Karpas-422 (cell line): ENCODE measurements around the gene TOX2. TPM values are rescaled to one million over a fixed set of nuclear protein-coding genes. Genes with fewer than 3 reads are reported as not detected.

ENCODE experiments used
- DNase-seq: peaks from one replicate; pipeline ENCODE4 v3.0.0-alpha.2; 2015
- H2AFZ ChIP-seq: fragments of 200-600 bp; sonication (generic); 2 replicates; pipeline ENCODE4 v1.6.1; 2014; ENCODE audit warnings: antibody characterized with exemption, low read length, mixed read lengths
- H3K27ac ChIP-seq: fragments of 200-600 bp; sonication (generic); 2 replicates; pipeline ENCODE4 v1.5.1; 2014; ENCODE audit warnings: mild to moderate bottlenecking, low read length, moderate library complexity
- H3K27me3 ChIP-seq: fragments of 200-600 bp; sonication (generic); 2 replicates; pipeline ENCODE4 v1.6.1; 2014; ENCODE audit warnings: low read length, mixed read lengths
- H3K36me3 ChIP-seq: fragments of 200-600 bp; sonication (generic); 2 replicates; pipeline ENCODE4 v1.6.1; 2014; ENCODE audit warnings: low read length, mixed read lengths; ENCODE audit not compliant: insufficient read depth
- H3K4me1 ChIP-seq: fragments of 200-600 bp; sonication (generic); 2 replicates; pipeline ENCODE4 v1.6.1; 2014; ENCODE audit warnings: mild to moderate bottlenecking, low read length, mixed read lengths
- H3K4me2 ChIP-seq: fragments of 200-600 bp; sonication (generic); 2 replicates; pipeline ENCODE4 v1.6.1; 2014; ENCODE audit warnings: low read length, low read depth, mild to moderate bottlenecking; ENCODE audit not compliant: poor library complexity, severe bottlenecking
- H3K4me3 ChIP-seq: fragments of 200-600 bp; sonication (generic); 2 replicates; pipeline ENCODE4 v1.5.1; 2014; ENCODE audit warnings: mild to moderate bottlenecking, antibody characterized with exemption, low read length, mixed read lengths
- H3K79me2 ChIP-seq: fragments of 200-600 bp; sonication (generic); 2 replicates; pipeline ENCODE4 v1.6.1; 2014; ENCODE audit warnings: mild to moderate bottlenecking, low read length, mixed read lengths
- H3K9ac ChIP-seq: fragments of 200-600 bp; sonication (generic); 2 replicates; pipeline ENCODE4 v1.6.0; 2014; ENCODE audit warnings: low read length
- H3K9me2 ChIP-seq: fragments of 200-600 bp; sonication (generic), shearing (Covaris generic); replicated peaks from 2 replicates; pipeline ENCODE4 v1.6.0; 2014; ENCODE audit warnings: mild to moderate bottlenecking, low read length, moderate library complexity; ENCODE audit not compliant: insufficient read depth
- H3K9me3 ChIP-seq: fragments of 300-700, 200-600 bp; sonication (generic); 2 replicates; pipeline ENCODE4 v1.6.1; 2014; ENCODE audit warnings: low read length, mixed read lengths
- H4K20me1 ChIP-seq: fragments of 200-600 bp; sonication (generic); 2 replicates; pipeline ENCODE4 v1.6.1; 2014; ENCODE audit warnings: mild to moderate bottlenecking, antibody characterized with exemption, low read length, low read depth; ENCODE audit not compliant: insufficient read depth
- total RNA-seq: library from RNA; depleted of rRNA; stranded (reverse); fragments of >200 nt; shearing (Covaris generic); gene quantifications from 2 replicates; pipeline ENCODE4 v1.2.3, GENCODE V29; 2014; ENCODE audit warnings: low replicate concordance

The TOX2 gene
- total RNA-seq, 1 experiment from 2014 or later = 42.9 TPM

- H3K9me3 ChIP-seq = no peaks in the 10 kb centered on the region
- peak; percentile 93 for DNase-seq
- H3K79me2 ChIP-seq = peaks cover 51% of the 10 kb centered on the region
- no peak overlapping the region for H2AFZ ChIP-seq
- H3K27me3 ChIP-seq = no peaks in the 10 kb centered on the region
- H3K4me1 ChIP-seq = peaks cover 100% of the 10 kb centered on the region
- no peaks in the 10 kb centered on the region for H4K20me1 ChIP-seq
- peak overlapping the region; percentile 86 for H3K4me2 ChIP-seq
- peaks cover 5% of the 10 kb centered on the region for H3K36me3 ChIP-seq
- H3K27ac ChIP-seq = peak overlapping the region; percentile 99
- peak overlapping the region; percentile 79 for H3K4me3 ChIP-seq
- H3K9ac ChIP-seq = peak overlapping the region; percentile 91
- H3K9me2 ChIP-seq = no peaks in the 10 kb centered on the region
Measured at GRCh38 chr20:43949741-43950618, 35.3 kb downstream of the TOX2 start.

DNA sequence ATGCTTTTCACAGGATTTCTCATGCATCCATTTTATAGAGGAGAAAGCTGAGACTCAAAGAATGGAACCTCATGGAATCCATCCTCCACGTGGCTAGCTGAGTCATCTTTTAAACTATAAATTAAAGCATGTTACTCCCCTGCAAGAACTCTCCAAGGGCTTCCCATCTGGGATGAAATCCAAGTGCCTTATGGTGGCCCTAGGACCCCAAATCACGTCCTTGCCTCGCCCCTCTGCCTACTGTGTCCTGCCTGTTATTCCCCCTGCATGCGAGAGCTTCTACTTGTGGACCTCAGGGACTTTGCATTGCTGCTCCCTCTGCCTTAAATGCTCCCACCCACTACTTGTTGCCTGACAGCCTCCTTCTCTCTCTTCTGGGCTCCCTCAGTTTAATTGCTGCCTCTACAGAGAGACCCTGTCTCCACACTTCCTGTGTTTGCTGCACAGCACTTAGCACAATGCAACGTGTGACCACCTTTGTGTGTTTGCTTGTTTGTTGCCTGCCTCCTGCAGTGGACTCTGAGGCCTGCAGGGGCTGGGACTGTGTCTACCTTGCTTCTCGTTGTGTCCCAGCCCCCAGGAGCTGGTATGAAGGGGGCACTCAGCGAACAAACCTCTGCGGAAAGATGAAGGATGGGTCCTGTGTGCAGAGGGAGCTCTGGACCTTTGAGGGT is 39.4 kb downstream of the TOX2 start:
- peak; percentile 80 for DNase-seq
- Histone ChIP-seq H3K9me3 (0 out of 2 replicates have a peak, but pooled peaks cover 2% of the 10 kb centered on the region), H3K4me1 (peaks cover 99% of the 10 kb centered on the region), H2AFZ (no peak overlapping the region), H3K27me3 (no peaks in the 10 kb centered on the region), H3K79me2 (peaks cover 54% of the 10 kb centered on the region), H3K9me2 (no peaks in the 10 kb centered on the region), H3K36me3 (peaks cover 39% of the 10 kb centered on the region), H3K9ac (peak overlapping the region; percentile 79), H3K27ac (peak overlapping the region; percentile 99), H3K4me2 (peak overlapping the region; percentile 68), H3K4me3 (peak overlapping the region; percentile 40), H4K20me1 (no peaks in the 10 kb centered on the region)

DNA sequence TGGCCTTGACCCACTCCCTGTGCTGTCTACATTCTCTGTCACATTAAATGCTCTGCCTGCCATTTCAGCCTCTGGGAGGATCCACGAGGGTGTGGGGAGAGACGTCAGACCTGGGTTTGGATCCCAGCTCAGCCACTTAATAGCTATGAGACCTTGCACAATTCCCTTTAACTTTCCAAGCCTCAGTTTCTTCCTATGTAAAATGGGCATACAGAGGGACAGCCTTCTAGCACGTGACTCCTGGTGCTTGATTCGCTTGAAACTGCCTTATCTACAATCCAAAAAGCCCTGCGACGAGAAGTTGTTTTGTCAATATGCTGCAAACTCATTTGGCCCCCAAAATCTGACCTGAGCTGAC is 40.0 kb downstream of the TOX2 start:
- peak overlapping the region; percentile 79 for H3K9ac ChIP-seq
- peaks cover 99% of the 10 kb centered on the region for H3K4me1 ChIP-seq
- no peak overlapping the region for H2AFZ ChIP-seq
- H4K20me1 ChIP-seq = no peaks in the 10 kb centered on the region
- 0 out of 2 replicates have a peak, but pooled peaks cover 2% of the 10 kb centered on the region for H3K9me3 ChIP-seq
- H3K4me2 ChIP-seq = peak overlapping the region; percentile 68
- peak overlapping the region; percentile 40 for H3K4me3 ChIP-seq
- H3K36me3 ChIP-seq = peaks cover 45% of the 10 kb centered on the region
- H3K79me2 ChIP-seq = peaks cover 54% of the 10 kb centered on the region
- H3K27me3 ChIP-seq = no peaks in the 10 kb centered on the region
- H3K27ac ChIP-seq = peak overlapping the region; percentile 99
- no peaks in the 10 kb centered on the region for H3K9me2 ChIP-seq
- no peak for DNase-seq

GRCh38 chr20:43955062-43955749 is 40.6 kb downstream of the TOX2 start:
- peaks cover 99% of the 10 kb centered on the region for H3K4me1 ChIP-seq
- H3K79me2 ChIP-seq = peaks cover 59% of the 10 kb centered on the region
- no peaks in the 10 kb centered on the region for H3K9me2 ChIP-seq
- DNase-seq = peak; percentile 98
- H4K20me1 ChIP-seq = no peaks in the 10 kb centered on the region
- peak overlapping the region; percentile 68 for H3K4me2 ChIP-seq
- no peaks in the 10 kb centered on the region for H3K27me3 ChIP-seq
- no peak overlapping the region for H2AFZ ChIP-seq
- 0 out of 2 replicates have a peak, but pooled peaks cover 2% of the 10 kb centered on the region for H3K9me3 ChIP-seq
- H3K27ac ChIP-seq = peak overlapping the region; percentile 99
- H3K9ac ChIP-seq = peak overlapping the region; percentile 79
- H3K4me3 ChIP-seq = peak overlapping the region; percentile 54
- peaks cover 50% of the 10 kb centered on the region for H3K36me3 ChIP-seq

DNA sequence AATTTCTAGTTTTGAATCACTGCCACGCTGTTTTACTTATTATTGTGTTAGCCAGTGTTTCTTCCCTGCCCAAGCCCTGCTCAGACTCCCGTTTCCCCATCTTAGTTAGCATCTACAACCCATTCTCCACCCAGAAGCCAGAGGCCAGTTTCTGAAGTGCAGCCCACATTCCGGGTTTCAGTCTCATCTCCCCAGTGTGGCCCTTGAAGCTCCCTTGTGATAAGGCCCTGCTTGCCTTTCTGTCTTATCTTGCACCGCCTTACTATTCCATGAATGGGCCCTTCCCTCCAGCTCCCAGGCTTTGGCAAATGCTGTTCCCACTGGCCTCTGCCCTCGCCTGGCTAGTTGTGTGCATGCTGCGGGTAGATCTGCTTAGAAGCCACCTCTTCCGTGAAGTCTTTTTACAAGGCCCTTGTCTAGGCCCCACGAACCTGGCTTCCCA is 41.1 kb downstream of the TOX2 start:
- Histone ChIP-seq H3K9me3 (0 out of 2 replicates have a peak, but pooled peaks cover 2% of the 10 kb centered on the region), H4K20me1 (no peaks in the 10 kb centered on the region), H3K27me3 (no peaks in the 10 kb centered on the region), H3K9ac (peak overlapping the region; percentile 75), H2AFZ (no peak overlapping the region), H3K9me2 (no peaks in the 10 kb centered on the region), H3K4me1 (peaks cover 99% of the 10 kb centered on the region), H3K4me2 (peak overlapping the region; percentile 68), H3K4me3 (peak overlapping the region; percentile 54), H3K79me2 (peaks cover 60% of the 10 kb centered on the region), H3K36me3 (peaks cover 52% of the 10 kb centered on the region), H3K27ac (peak overlapping the region; percentile 99)
- DNase-seq = no peak

GRCh38 chr20:43957392-43957791 is 42.7 kb downstream of the TOX2 start:
- no peak for DNase-seq
- Histone ChIP-seq H3K9ac (no peak overlapping the region), H3K4me2 (no peak overlapping the region), H3K9me2 (no peaks in the 10 kb centered on the region), H3K9me3 (0 out of 2 replicates have a peak, but pooled peaks cover 2% of the 10 kb centered on the region), H3K4me1 (peaks cover 99% of the 10 kb centered on the region), H3K27me3 (no peaks in the 10 kb centered on the region), H2AFZ (no peak overlapping the region), H3K36me3 (peaks cover 57% of the 10 kb centered on the region), H3K4me3 (0 out of 2 replicates have a peak overlapping the region, but pooled peaks have one; percentile 10), H4K20me1 (no peaks in the 10 kb centered on the region), H3K27ac (peak overlapping the region; percentile 99), H3K79me2 (peaks cover 69% of the 10 kb centered on the region)

DNA sequence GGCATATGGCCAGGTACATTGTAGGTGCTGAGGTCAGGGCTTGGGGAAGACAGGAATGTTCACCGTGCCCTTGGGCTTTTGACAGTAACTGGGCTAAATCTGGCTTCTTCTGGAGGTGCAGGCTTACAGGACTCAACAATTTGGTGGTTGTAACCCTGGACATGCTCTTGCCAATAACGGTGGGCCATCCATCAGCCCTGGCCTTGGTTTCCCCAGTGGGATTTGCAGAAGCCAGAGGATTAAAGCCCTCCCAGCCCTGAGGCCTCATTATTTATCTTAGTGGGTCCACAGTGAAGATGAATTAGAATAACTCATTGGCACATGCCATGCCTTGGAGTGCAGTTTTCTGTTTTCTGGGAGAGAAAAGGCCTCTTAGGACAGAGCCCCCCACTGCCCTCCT is 44.0 kb downstream of the TOX2 start:
- Histone ChIP-seq H2AFZ (no peak overlapping the region), H3K27ac (peak overlapping the region; percentile 99), H3K4me1 (peaks cover 99% of the 10 kb centered on the region), H4K20me1 (no peaks in the 10 kb centered on the region), H3K9ac (peak overlapping the region; percentile 31), H3K9me2 (no peaks in the 10 kb centered on the region), H3K27me3 (no peaks in the 10 kb centered on the region), H3K79me2 (peaks cover 78% of the 10 kb centered on the region), H3K4me2 (peak overlapping the region; percentile 3), H3K36me3 (peaks cover 65% of the 10 kb centered on the region), H3K9me3 (0 out of 2 replicates have a peak, but pooled peaks cover 2% of the 10 kb centered on the region), H3K4me3 (no peak overlapping the region)
- DNase-seq = no peak
